Measurements from ENCODE around the gene LIAS. TPM values are rescaled to one million over a fixed set of nuclear protein-coding genes. Genes with fewer than 3 reads are reported as not detected.

The LIAS gene
- polyA plus RNA-seq, 1 donor, result 27.7 TPM

- peak; percentile 55 for DNase-seq (ENCODE audit: low read depth)
Measured at GRCh38 chr4:39528061-39528465, 69.2 kb downstream of the LIAS start.

Other genes with a start within 250 kb of the LIAS start
- gene RFC1, start 92.7 kb upstream of the LIAS start, polyA plus RNA-seq (ENCODE audit: insufficient read length), result 33.5 TPM
- gene KLB, start 52.1 kb upstream of the LIAS start, polyA plus RNA-seq (ENCODE audit: insufficient read length), result 0.09 TPM
- gene RPL9, start 134 bp upstream of the LIAS start, polyA plus RNA-seq (ENCODE audit: insufficient read length), result 830 TPM
- gene UGDH, start 68.4 kb downstream of the LIAS start, polyA plus RNA-seq (ENCODE audit: insufficient read length), result 41.4 TPM
- gene SMIM14, start 179.8 kb downstream of the LIAS start, polyA plus RNA-seq (ENCODE audit: insufficient read length), result 18.4 TPM
- gene UBE2K, start 239.1 kb downstream of the LIAS start, polyA plus RNA-seq (ENCODE audit: insufficient read length), result 43.5 TPM